ENCODE results near the gene SLC2A5.

Gene SLC2A5

GRCh38 chr1:9088807-9089206, 19.4 kb upstream of the SLC2A5 start:
- DNase-seq (ENCODE audit: low read depth): no peak

GRCh38 chr1:9087411-9088125, 18.1 kb upstream of the SLC2A5 start:
- DNase-seq (ENCODE audit: low read depth): no peak

- no peak for DNase-seq (ENCODE audit: low read depth)
Measured at GRCh38 chr1:9086796-9087195, 17.4 kb upstream of the SLC2A5 start.

- DNase-seq (ENCODE audit: low read depth): no peak
Measured at GRCh38 chr1:9086045-9086444, 16.6 kb upstream of the SLC2A5 start.

DNA sequence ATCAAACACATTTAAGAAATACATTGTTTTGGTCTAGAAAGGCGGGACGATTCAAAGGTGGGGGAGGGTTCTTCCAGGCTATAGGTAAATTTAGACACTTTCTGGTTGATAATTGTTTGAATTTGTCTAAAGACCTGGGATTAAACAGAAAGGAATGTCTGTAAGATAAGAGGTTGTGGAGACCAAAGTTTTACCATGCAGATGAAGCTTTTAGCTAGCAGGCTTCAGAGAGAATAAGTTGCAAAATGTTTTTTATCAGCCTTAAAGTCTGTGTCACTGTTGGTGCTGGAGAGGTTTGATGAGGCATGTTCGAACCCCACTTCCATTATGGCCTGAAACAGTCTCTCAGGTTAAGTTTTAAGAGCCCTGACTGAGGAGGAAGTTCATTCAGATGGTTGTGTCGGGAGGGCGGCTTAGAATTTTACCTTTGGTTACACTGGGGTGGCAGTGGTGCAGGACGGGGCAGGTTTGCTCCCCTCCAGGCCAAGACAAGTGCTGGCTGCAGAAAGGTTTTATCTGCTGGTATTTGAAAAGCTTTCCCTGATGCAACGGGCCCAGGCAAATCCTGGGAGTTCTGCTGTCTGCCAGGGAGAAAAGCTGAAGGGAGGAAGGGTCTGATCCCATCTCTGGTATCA, 16.0 kb upstream of the SLC2A5 start:
- no peak for DNase-seq (ENCODE audit: low read depth)

- DNase-seq (ENCODE audit: low read depth): no peak
Measured at GRCh38 chr1:9084906-9085305, 15.5 kb upstream of the SLC2A5 start.

DNA sequence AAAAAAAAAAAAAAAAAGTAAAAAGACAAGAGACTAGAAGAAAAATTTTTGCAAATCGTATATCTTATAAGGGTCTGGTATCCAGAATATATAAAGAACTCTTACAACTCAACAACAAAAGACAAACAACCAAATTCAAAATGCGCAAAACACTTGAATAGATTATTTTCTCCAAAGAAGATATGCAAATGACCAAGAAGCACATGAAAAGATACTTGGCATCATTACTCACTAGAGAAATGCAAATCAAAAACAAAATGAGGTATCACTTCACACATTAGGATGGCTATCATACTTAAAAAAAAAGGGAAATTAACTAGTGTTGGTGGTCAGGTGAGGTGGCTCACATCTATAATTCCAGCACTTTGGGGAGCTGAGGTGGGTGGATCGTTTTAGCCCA, 12.0 kb upstream of the SLC2A5 start:
- no peak for DNase-seq (ENCODE audit: low read depth)

DNA sequence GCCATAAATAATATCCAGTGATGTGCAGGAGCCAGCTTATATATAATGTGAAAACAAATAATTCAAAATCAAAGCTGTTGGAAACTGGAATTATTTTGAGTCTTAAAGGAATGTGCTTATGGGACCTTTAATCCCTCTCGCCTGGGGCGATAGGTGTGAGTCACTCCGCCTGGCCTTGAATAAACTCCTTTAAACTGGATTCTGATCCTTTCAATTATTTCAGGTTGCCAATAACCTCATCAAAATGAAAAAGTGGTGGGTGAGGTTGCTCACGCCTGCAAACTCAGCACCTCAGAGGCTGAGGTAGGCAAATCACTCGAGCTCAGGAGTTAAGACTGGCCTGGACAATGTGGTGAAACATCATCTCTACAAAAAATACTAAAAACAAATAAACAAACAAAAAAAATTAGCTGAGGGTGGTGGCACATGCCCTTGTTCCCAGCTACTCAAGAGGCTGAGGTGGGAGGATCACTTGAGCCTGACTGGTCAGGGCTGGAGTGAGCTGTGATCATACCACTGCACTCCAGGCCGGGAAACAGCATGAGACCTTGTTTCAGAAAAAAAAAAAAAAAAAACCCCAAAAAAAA, 11.4 kb upstream of the SLC2A5 start:
- peak; percentile 85 for DNase-seq (ENCODE audit: low read depth)

- DNase-seq (ENCODE audit: low read depth): no peak
Measured at GRCh38 chr1:9079988-9080704, 10.7 kb upstream of the SLC2A5 start.

DNA sequence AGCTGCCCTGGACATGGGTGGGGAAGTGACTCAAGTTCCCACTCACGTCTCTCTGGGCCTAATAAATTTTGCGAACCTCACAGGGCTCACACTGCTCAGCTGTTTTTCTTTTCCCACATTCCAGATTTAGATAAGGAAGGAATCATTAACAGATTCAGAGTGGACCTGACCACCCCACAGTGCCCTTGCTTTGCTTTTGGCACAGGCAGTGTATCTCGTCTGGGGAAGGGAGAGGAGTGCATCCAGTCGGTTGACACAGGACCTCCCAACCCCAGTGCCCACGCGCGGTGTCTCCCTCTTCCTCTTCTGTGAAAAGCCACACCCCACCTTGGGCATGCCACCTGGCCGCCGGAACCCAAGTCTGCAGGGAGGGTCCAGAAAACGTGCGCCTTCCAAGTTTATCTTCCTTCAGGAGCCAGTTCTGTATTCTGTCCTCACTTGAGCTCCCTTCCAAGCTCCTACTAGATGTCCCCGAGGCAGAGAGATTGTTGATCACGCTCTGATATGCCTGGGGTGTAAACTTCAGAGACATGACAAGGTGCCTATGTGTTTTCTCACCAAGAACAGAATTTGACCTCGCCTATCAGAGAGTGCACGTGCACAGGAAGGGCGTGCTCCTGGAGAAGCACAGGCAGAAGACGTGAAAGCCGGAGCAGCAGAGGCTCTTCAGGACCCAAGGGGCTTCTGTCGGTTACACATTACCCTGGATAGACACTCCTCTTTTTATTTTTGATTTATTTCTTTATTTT, 9.5 kb upstream of the SLC2A5 start:
- no peak for DNase-seq (ENCODE audit: low read depth)

- DNase-seq (ENCODE audit: low read depth): peak; percentile 89
Measured at GRCh38 chr1:9078015-9078751, 8.7 kb upstream of the SLC2A5 start.

DNA sequence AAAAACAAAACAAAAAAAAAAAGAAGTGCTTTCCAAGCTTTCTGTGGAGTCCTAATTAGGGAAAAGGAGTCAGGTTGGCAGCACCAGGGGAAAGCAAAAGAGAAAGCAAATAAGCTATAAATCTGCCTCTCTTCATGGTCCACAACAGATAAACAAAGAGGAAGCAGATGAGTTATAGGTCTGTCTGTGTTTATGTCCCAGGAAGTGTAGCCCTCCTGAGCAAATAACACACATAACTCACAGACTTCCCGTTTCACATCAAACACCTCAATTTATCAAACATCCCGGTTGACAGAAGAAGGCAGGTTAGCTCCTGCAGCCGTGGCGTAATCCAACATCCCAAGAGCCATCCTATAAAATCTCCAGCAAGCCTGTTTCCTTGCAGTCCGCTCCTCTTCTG, 5.6 kb upstream of the SLC2A5 start:
- DNase-seq (ENCODE audit: low read depth): no peak

GRCh38 chr1:9073143-9073542, 3.7 kb upstream of the SLC2A5 start:
- no peak for DNase-seq (ENCODE audit: low read depth)

GRCh38 chr1:9071554-9072235, 2.3 kb upstream of the SLC2A5 start:
- no peak for DNase-seq (ENCODE audit: low read depth)

- no peak for DNase-seq (ENCODE audit: low read depth)
Measured at GRCh38 chr1:9070486-9070885, 1.1 kb upstream of the SLC2A5 start.

- no peak for DNase-seq (ENCODE audit: low read depth)
Measured at GRCh38 chr1:9068981-9069325, 482 bp downstream of the SLC2A5 start.

DNA sequence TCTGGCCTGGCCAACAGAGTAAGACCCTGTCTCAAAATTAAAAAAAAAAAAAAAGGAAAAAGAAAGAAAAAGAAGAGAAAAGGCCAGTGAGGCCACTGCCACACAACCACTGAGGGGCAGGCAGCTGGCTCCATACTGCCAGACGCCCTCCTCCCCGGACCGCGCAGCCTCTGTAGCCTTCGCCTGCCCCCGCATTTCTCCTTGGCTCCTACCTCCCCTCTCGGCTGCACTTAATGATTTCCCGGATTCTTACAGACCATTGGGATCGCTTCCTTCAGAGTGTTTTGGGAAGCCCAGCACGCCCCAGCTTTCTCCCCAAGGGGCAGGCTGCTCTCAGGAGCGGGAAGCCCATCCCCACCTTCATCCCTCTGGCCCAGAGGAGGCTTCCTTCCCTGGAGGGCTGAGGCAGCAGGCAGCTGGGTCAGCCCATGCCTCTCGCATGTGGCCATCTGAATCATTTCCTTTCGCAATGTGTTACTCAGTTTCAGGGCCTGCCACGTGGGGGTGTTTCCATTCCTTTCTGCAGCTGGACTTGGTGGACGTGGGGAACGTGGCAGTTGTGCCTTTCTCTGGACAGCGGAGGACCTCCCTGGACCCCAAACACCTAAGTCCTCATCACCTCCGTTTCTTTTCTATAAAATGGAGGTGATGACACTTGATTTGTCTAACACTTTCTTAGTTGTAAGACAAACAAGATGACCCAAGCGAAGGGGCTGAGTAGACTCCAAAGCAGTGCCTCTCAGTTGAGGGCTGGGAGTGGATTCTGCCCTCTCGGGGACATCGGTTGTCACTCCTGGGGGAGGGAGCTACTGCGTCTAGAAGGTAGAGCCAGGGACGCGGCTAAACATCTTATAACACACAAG, 2.3 kb downstream of the SLC2A5 start:
- DNase-seq (ENCODE audit: low read depth): peak; percentile 91

DNA sequence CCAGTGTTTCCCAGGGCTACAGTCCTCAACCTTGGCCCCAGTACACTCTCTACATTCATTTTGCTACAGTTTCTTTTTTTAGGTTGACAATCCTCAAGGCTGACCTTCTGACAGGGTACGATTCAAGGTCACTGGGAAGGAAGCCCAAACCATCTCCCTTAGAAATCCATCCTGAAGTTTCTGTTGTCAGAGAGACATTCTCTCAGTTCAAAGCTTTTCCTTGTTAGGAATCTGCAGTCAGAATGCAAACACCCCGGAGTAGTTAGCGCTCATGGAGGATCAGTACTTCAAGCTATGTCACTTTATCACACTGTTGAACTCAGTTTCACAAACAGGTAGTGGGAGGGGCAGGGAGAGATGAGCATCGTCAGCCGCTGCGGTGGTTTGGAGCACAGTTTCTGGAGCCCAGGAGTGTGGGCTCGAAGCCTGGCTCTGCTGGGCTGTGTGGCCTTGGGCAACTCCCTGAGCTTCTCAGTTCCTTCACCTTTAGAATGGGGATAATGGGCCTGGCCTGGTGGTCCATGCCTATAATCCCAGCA, 4.2 kb downstream of the SLC2A5 start:
- DNase-seq (ENCODE audit: low read depth): no peak

GRCh38 chr1:9062846-9063245, 6.6 kb downstream of the SLC2A5 start:
- DNase-seq (ENCODE audit: low read depth): no peak

DNA sequence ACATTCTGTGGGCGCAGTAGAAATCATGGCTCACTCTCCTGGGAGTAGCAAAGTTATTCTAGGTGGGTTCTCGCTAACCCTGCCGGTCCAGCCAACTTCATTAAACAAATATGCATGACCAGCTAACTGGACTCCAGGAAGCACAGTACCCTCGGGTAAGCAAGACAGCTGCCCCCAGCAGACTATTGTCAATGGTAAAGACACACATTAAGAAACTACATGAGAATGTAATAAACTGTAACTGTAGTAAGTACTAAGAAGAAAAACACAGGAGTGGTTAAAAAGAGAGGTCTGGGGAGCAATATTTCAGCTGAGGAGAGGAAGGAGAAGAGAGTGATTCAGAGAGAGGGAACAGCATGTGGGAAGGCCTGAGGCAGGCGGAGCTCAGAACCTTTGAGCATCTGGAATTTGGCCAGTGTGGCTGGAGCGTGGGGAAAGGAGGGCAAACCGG, 7.4 kb downstream of the SLC2A5 start:
- peak; percentile 47 for DNase-seq (ENCODE audit: low read depth)

Measured in ELR (cell line).